Inferior parietal cortex (tissue), 1 donor: Measurements from ENCODE around the gene MIS18A.
A peak's percentile ranks its signal among the peaks of the same experiment; 100 is the strongest.
"Not testable (repeated sequence)": the region's sequence is repeated elsewhere in the genome, so short reads cannot be mapped to it uniquely, and the experiment has no call there.

Experiments used
- DNase-seq: peaks from one replicate; pipeline ENCODE4 v3.0.0-alpha.2; 2016; ENCODE audit errors: extremely low spot score

Gene MIS18A

DNA sequence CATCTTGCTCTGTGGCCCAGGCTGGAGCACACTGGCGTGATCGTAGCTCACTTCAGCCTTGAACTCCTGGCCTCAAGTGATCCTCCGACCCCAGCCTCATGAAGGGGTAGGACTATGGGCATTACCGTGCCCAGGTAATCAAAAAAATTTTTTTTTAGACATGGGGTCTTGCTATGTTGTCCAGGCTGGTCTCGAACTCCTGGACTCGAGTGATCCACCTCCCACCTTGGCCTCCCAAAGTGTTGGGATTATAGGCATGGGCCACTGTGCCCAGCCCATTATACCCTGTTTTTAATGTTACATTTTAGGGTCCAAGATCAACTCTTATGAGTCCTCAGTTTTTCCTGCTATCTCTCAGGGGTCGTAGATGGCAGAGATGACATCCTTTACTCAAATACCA, 26.1 kb upstream of the MIS18A start:
- no peak for DNase-seq

DNA sequence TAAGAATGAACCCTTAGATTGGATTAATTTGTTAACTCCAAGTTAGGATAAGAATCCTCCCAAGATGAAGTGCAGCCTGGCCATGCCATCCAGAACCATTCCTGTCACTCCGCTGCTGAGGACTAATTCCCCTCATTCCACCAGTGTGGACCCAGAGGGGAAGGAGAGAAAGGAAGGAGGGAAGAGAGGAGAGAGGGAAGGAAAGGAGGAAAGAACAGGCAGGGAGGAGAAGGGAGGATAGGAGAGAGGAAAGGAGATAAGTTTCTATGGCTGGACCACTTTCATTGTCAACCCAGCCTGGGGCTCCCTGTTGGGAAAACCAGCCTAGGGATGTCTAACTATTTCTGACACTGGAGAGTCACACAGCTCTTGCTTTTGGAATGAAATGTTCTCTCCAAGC, 24.5 kb upstream of the MIS18A start:
- DNase-seq, result no peak

DNA sequence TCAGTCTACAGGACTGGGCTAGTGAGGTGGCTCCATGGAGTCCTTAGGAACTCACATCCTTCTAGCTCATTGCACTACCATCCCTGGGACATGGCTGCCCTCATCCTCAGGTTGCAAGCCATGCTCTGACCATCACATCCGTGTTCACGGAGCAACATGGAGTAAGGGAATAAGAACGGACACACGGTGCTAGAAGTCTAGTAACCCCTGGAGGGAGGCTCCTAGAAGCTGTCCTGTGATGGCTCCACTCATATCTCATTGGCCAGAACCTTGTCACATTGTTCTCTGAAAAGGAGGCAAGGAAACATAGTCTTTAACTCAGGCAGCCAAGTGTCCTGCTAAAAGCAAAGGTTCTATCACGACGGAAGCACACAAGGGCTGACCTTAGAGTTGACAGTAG, 23.7 kb upstream of the MIS18A start:
- DNase-seq, result no peak

DNA sequence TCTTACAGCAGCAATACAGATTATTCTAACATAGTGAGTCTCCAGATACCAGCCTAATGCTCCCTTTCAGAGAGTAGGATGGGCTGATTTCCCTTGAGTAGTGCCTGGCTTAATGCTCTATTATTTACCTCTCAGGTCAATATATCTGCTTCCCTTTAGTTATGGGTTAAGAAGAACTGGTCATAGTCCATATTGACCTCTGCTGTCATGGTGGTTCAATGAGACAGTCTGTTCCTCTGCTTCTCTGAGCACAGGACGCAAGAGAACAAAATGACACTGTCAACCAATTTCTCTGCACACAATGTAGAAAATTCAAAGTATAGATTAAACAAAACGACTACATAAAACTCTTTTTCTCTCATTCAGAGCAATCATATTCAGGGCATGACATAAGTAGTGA, 22.7 kb upstream of the MIS18A start:
- DNase-seq, result no peak

DNA sequence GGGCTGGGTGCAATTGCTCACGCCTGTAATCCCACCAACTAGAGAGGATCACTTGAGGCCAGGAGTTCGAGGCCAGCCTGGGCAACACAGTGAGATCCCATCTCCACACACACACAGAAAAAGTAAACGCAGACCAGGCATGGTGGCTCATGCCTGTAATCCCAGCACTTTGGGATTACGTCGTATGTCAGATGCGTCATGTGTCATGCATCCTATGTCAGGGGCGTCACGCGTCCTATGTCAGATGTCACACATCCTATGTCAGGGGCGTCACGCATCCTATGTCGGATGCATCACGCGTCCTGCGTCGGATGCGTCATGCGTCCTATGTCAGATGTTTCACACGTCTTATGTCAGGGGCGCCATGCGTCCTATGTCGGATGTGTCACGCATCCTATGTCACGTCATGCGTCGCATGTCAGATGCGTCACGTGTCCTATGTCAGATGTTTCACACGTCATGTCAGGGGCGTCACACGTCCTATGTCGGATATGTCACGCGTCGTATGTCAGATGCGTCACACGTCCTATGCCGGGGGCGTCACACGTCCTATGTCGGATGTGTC, 21.4 kb upstream of the MIS18A start:
- no peak for DNase-seq

DNA sequence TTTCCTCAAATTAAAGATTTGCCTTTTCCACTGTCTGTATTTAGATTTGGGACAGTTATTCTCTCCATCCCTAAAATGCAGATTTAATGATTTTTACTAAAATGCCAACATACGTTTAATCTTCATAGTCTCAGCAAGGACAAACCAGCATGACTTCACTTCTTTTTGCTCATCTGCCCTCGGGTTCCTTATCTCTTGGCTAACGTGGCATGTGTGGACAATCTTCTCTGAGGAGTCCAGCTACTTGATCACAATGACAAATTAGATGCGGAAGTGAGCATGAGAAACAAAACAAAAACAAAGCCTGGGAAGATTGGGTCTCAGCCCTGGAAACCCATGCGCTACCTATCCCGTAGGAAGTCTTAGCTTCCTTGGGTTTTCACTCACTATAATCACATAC, 20.8 kb upstream of the MIS18A start:
- DNase-seq, result no peak

DNA sequence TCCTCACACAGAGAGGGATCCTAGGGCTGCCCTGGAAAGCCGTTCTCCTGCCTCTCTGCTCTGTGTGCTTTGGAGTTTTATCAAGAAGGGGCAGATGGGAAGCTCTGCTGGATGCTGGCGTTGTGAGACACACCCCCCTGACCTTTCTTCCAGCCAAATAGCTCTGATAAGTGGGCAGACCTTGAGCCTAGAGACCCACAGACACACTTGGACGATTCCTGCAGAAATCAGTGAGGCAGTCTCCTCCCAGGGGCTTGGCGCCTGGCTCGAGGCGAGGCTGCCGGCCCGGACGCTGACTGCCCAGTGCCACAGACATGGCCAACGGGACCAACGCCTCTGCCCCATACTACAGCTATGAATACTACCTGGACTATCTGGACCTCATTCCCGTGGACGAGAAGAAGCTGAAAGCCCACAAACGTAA, 19.8 kb upstream of the MIS18A start, which contains the start of gene MRAP:
TSS of gene MRAP (plus strand) at position 198 of the 424 bp plus-strand sequence. CDS start at position 315, 117 bp downstream.
- no peak for DNase-seq

DNA sequence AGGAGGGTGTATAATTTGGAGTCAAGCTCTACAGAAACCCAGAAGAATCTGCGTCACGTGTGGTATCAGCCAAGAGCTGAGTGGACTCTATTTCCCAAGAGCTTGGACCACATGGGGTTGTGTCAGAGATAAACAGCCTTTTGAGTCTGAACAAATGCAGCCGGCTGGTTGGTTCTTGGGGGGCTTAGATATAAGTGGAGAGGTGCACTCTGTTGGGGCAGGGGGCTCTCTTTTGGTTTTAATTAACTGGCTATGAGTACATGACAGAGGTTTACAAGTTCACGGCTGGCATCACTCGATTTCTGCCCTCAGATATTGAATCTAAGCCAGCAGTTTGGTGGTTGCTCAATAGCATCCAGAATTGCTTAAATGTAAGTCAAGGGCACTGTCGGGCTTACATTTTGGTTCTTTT, 19.3 kb upstream of the MIS18A start:
- DNase-seq, result no peak

DNA sequence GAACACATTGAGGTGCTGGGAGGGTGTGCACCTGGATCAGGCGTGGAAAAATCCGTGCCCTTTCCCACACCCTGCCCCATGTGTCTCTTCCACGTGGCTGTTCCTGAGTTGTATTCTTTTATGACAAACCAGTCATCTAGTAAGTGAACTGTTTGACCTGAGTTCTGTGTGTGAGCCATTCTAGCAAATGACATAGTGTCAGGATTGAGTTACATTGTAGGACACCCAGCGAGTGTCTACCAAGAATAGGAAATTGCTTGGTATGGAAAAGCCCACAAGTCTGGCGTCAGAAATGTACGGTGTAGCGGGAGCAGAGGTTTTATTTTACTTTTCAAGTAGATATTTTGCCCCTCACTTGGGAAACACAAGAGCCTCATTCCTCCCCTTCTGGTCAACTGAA, 18.6 kb upstream of the MIS18A start:
- DNase-seq, result no peak

DNA sequence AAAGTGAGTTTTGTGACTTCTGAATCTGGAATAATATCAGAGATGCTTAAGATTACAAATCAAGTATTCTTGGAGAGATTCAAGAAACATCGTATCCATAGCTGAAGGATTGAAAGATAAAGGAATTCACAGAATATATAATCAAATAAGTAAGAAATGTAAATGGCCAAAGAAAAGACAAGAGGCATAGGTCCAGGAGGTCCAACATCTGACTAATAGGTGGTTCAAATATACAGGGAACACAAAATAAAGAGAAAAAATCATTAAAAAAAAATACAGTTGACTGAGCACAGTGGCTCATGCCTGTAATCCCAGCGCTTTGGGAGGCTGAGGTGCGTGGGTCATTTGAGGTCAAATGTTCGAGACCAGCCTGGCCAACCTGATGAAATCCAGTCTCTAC, 6.6 kb upstream of the MIS18A start:
- no peak for DNase-seq

DNA sequence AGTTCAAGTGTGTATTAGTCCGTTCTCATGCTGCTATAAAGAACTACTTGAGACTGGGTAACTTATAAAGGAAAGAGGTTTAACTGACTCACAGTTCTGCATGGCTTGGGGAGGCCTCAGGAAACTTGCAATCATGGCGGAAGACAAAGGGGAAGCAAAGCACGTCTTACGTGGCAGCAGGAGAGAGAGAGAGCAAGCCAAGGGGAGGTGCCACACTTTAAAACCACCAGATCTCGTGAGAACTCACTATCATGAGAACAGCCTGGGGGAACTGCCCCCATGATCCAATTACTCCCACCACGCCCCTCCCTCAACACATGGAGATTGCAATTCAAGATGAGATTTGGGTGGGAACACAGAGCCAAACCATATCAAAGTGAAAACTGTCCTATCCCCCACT, 4.1 kb upstream of the MIS18A start:
- DNase-seq, result no peak

DNA sequence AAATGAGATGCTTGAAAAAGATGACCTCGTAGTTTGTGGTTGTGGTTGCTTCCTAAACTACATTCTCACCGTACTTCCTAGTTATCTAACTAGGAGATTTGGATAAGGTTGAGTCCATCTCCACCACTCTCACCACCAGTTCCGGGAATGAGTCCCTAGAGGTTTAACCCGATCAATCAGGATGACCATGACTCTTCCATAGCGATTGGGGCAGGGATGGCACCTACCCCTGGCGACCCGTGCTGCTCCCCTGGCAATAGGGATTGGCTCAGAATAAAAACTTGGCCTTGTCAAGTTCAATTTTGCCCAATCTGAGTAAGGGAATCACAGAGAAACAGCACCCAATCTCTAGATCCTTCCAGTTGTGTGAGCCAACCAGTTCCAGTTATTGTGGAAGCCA, 2.7 kb upstream of the MIS18A start:
- DNase-seq, result no peak

DNA sequence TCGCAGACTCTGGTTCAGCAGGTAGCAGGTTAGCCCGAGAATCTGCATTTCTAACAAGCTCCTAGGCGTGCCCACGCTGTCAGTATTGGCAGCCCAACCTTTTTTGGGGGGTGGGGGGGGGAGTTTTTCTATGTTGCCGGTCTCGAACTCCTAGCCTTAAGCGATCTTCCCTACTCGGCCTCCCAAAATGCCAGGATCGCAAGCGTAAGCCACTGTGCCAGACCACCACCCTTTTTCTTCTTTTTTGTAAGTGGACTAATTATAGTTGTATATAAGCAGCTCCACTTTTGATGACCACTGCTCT, 480 bp upstream of the MIS18A start:
- DNase-seq, result peak; percentile 6

DNA sequence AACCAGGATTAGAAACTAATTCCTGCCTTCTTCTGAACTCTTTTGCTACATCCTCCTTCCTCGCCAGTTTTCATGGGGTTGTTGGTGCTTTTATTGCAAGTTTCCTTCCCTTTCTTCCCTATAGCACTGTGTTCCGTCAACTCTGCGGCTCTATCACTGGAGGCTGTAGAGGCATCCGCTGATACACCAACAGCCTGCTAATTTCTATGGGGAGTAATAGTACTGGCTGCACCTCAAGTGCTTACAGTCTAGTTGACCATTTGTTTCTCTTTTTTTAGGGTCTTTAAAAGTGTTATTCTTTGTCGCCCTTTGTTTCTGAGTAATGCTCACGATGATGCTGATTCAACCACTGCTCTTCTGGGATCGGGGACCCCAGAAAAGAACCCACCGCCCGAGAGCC, 746 bp downstream of the MIS18A start:
- DNase-seq, result no peak

DNA sequence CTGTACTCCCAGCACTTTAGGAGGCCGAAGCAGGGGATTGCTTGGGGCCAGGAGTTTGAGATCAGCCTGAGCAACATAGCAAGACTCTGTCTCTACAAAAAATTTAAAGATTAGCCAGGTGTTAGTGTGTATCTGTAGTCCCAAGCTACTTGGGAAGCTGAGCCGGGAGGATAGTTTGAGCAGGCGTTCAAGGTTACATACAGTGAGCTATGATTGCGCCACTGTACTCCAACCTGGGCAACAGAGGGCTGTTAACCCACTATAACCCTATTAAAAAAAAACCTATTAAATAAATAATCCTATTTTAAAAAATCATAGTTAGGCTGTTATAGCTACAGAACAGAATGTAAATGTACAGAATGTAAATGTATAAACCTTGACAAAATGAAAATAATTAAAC, 2.2 kb downstream of the MIS18A start:
- no peak for DNase-seq

DNA sequence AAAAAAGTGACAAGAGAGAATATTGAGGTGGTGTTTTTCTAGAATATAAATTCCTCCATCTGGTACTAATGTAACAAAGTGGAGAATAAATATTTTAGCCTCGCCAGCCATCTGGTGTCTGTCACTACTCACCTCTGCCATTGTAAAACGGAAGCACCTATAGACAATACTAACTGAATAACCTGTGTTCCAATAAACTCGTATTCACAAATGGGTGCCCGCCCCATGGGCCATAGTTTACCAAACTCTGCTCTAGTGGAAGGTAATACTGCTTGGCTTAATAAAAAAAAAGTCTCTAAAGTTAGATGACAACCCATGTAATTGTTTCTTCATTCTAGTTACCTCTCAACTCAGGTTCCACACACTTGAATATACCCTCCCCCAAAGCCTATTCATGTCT, 8.1 kb downstream of the MIS18A start:
- DNase-seq, result no peak

DNA sequence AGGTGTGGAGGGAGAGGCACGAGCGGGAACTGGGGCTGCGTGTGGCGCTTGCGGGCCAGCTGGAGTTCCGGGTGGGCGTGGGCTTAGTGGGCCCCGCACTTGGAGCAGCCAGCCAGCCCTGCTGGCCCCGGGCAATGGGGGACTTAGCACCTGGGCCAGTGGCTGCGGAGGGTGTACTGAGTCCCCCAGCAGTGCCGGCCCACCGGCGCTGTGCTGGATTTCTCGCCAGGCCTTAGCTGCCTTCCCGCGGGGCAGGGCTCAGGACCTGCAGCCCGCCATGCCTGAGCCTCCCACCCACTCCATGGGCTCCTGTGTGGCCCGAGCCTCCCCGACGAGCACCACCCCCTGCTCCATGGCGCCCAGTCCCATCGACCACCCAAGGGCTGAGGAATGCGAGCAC, 13.5 kb downstream of the MIS18A start:
- DNase-seq, result not testable (repeated sequence)

DNA sequence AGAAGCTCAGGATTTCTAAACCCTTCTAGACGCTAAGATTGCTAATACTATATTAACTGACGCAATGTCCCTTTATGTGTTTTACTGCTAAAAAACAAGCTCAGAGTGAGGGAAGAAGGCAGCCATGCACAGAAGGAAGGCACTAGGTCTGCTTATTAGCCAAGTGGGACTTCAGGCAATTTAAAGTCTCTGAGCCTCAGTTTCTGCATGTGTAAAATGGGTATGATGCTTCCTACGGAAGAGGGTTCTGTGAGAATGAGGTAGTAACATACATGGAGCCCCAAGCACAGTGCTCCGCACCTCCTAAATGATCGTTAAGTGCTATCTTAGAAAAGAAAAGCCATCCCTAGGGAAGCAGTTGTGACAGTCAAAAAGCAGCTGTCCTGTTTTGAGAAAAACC, 16.9 kb downstream of the MIS18A start:
- DNase-seq, result no peak

DNA sequence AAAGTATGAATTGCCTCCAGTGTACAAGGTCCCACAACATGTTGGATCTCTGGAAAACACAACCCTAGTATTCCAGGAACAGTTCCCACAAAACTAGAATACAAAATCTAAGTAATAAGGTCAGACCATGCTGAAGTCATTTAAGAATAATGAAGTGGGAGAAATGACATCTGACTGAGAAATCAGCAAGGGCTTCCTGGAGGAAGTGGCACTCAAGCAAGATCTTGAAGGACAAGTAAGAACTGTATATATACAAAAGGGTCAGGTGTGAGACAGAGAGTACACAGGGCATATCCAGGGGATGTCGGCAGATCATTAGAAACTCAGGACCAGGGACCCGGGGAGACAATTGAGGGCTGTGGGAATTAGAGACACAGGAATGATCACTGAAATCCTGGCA, 18.7 kb downstream of the MIS18A start:
- DNase-seq, result no peak

DNA sequence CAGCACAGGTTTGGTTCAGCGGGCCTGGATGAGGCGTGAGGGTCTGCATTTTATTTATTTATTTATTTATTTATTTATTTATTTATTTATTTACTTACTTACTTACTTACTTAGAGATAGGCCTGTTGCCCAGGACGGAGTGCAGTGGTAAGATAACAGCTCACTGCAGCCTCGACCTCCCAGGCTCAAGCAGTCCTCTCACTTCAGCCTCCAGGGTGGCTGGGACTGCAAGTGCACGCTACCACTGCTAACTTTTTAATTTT, 20.1 kb downstream of the MIS18A start:
- not testable (repeated sequence) for DNase-seq

DNA sequence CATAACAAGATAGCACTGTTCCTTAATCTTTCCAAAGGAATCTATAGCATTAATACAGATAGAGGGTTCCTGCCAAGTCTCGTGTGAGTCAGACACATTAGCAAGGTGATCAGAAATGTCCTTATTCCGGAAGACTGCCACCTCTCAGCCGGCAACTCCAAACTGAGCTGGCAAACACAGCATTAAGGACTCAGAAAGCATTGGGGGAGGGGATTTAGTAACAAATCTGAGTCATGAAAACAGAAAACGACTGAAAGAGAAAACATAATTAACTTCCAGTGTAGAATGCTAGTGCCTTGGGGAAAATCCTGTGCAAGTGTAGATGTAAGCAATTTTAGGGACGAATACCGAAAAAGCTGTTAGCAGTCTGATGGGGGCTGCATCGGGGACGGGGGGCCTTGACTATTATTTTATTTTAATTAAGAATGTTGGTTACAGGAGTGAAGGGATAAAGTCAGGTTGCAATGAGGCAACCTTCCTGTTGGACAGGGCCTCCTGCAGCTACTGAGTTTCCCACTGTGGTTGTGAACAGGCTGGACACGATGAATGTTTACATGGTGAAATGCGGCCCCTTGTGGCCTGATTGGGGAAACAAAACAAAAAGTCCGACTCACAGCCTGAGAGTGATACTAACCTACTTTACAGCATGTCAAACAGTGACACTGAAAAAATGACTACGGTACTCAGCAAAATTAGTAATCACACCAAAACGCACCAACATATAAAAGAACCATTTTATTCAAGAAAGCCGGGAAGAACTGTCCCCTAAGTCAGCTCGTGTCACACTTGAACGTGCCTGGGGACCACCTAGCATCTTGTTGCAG, 20.7 kb downstream of the MIS18A start:
- peak; percentile 92 for DNase-seq

DNA sequence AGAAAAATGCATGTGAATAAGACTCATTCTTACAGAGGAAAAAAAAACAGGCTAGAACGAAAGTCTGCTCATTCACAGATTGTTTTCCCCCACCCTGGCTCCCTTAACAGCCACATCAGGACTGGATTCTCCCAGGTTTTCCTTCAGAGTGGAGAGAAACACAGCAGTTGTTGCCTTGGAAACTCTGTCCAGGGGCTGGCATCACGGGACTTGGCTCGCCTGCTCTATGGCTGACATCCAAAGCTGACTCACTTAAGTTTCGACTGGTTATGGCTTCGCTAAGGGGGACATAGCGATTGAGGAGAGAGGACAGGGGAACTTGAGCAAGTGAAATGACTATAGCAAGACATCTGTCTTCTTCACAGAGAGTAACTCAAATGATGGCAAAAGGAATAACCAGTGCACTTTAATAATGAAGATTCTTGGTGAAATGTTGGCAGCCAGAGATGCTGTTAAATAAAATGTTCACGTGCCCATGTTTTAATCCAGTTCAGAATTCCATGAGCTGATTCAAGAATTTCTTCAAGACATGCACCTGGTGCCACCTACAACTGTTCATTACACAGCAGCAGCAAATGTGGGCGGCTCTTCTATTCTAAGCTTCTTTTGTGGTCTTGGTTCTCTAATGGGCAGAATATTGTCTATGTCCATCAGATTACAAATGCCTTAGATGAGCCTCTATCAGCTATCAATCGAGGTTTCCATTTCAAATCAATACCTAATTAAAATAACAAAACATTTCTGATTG, 21.8 kb downstream of the MIS18A start:
- DNase-seq, result peak; percentile 70

DNA sequence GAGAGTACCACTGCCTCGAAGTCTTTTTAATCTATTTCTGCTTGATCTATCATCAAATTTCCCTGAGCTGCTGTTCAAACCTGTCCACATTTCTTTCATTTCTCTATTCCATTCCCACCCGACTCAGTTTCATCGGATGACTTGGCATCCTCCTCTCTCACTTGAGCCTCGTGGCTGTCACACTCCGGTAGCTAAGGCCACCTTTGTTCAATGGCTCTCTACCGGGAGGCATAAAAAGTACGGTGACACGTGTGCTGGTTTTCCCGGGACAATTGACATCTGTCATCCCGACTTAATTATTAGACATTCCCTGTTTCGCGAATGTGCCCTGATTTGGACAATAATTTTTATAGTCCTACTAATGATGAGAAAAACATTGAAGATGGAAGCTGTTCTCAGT, 22.6 kb downstream of the MIS18A start:
- DNase-seq, result no peak
